PFSK-1 (cell line): ENCODE data around the gene ACP5.

Experiments used
- FOXP2 ChIP-seq: optimal IDR thresholded peaks from 2 replicates; pipeline ENCODE3; 2011; ENCODE audit warnings: borderline replicate concordance, control low read depth, inconsistent platforms; ENCODE audit not compliant: insufficient read depth; ENCODE audit errors: extremely low read length, extremely low read depth
- POLR2AphosphoS5 ChIP-seq: IDR thresholded peaks from 2 replicates; pipeline ENCODE4 v1.6.1; 2012; ENCODE audit warnings: low read depth, mild to moderate bottlenecking, control low read depth, low read length, moderate library complexity
- SIN3A ChIP-seq: IDR thresholded peaks from 2 replicates; pipeline ENCODE4 v1.6.1; 2012; ENCODE audit warnings: mild to moderate bottlenecking, low read length, moderate library complexity, borderline replicate concordance; ENCODE audit not compliant: insufficient read depth
- TAF1 ChIP-seq: IDR thresholded peaks from 2 replicates; pipeline ENCODE4 v1.6.1; 2012; ENCODE audit warnings: low read length, control low read depth, borderline replicate concordance; ENCODE audit not compliant: insufficient read depth
- TF ChIP-seq, protein P1 (sequence below), 2 experiments: IDR thresholded peaks; 2 replicates each; pipeline versions ENCODE4 v1.6.1 to v1.8.0; 2011 to 2012; ENCODE audit warnings: low read depth in 2 of 2, low read length in 2 of 2, control low read depth in 1 of 2, inconsistent platforms in 1 of 2, mild to moderate bottlenecking in 1 of 2, moderate library complexity in 1 of 2; ENCODE audit not compliant: insufficient read depth in 1 of 2

DNA sequence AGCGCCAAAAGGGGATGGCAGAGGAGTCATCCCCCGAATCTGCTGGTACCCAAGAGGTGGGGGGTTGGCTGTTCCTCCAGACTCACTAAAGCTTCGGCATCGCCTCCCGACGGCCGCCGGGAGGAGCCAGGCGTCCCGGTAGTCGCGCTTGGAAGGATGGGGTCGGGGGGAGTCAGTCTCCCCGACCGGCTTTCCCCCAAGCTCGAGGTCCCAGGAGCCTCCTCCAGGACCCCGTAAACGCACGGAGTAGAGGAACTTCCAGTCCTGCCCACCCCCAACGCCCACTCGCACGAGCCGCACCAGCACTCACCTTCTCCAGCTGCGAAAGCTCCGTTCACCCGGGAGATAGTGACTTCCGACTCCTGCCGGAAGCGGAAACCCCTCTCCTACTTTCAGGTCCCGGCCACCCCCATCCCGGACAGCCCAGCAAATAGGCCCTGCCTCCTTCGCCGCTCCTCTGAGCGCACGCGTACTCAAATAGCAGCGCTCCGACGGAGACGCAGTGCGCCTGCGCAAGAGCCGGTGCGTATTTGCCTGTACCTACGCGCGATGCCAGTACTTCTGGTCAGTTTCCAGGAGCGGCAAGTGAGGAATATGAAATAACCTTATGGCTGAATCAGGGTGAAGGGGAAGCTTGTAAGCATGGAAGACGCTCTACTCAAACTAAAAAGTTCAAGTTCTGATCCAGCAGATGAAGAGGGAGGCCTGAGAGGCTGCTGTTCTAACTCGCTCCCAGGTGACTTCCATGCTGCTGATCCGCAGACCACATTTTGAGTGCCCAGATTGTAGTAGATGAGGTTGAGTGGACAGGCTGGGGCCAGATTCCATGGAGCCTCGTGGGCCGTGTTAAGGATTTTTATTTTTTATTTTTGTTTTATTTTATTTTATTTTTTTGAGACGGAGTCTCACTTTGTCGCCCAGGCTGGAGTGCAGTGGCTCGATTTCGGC lies 18.3 kb downstream of the ACP5 start, which contains the start of gene ELOF1:
- TF ChIP-seq POLR2AphosphoS5, result peak; percentile 93
- TF ChIP-seq, protein P1, sequence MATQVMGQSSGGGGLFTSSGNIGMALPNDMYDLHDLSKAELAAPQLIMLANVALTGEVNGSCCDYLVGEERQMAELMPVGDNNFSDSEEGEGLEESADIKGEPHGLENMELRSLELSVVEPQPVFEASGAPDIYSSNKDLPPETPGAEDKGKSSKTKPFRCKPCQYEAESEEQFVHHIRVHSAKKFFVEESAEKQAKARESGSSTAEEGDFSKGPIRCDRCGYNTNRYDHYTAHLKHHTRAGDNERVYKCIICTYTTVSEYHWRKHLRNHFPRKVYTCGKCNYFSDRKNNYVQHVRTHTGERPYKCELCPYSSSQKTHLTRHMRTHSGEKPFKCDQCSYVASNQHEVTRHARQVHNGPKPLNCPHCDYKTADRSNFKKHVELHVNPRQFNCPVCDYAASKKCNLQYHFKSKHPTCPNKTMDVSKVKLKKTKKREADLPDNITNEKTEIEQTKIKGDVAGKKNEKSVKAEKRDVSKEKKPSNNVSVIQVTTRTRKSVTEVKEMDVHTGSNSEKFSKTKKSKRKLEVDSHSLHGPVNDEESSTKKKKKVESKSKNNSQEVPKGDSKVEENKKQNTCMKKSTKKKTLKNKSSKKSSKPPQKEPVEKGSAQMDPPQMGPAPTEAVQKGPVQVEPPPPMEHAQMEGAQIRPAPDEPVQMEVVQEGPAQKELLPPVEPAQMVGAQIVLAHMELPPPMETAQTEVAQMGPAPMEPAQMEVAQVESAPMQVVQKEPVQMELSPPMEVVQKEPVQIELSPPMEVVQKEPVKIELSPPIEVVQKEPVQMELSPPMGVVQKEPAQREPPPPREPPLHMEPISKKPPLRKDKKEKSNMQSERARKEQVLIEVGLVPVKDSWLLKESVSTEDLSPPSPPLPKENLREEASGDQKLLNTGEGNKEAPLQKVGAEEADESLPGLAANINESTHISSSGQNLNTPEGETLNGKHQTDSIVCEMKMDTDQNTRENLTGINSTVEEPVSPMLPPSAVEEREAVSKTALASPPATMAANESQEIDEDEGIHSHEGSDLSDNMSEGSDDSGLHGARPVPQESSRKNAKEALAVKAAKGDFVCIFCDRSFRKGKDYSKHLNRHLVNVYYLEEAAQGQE (IDR thresholded peaks at IDR 0.05; ENCODE audit: insufficient read depth in 1 of 2, low read depth in 2 of 2, low read length in 2 of 2), result 0 out of 4 replicates have a peak, but pooled peaks of 1 of the 2 experiments have one; percentile 2
- no peak for TF ChIP-seq FOXP2
- TF ChIP-seq TAF1, result peak; percentile 69; the same call in 1 of the 2 replicates
- peak; percentile 63; the same call in 1 of the 2 replicates for TF ChIP-seq SIN3A
